ENCODE data around the gene GPATCH8.

- TF ChIP-seq CTCF (IDR thresholded peaks at IDR 0.05) (no peak), EZH2 (IDR thresholded peaks at IDR 0.05) (no peak)
These were observed 36.9 kb downstream of the GPATCH8 start for GRCh38 chr17:44466339-44466738.

All from neural progenitor cell (in vitro differentiated cells).